GM19043 (cell line): ENCODE results near the gene PRSS53.
"Not testable (repeated sequence)": the region's sequence is repeated elsewhere in the genome, so short reads cannot be mapped to it uniquely, and the experiment has no call there.

Experiments
- ATAC-seq: cut with Tn5 transposase; IDR thresholded peaks from one replicate; pipeline ENCODE4 v1.9.1; 2021; ENCODE audit warnings: low read depth; ENCODE audit not compliant: unreplicated experiment

The PRSS53 gene

DNA sequence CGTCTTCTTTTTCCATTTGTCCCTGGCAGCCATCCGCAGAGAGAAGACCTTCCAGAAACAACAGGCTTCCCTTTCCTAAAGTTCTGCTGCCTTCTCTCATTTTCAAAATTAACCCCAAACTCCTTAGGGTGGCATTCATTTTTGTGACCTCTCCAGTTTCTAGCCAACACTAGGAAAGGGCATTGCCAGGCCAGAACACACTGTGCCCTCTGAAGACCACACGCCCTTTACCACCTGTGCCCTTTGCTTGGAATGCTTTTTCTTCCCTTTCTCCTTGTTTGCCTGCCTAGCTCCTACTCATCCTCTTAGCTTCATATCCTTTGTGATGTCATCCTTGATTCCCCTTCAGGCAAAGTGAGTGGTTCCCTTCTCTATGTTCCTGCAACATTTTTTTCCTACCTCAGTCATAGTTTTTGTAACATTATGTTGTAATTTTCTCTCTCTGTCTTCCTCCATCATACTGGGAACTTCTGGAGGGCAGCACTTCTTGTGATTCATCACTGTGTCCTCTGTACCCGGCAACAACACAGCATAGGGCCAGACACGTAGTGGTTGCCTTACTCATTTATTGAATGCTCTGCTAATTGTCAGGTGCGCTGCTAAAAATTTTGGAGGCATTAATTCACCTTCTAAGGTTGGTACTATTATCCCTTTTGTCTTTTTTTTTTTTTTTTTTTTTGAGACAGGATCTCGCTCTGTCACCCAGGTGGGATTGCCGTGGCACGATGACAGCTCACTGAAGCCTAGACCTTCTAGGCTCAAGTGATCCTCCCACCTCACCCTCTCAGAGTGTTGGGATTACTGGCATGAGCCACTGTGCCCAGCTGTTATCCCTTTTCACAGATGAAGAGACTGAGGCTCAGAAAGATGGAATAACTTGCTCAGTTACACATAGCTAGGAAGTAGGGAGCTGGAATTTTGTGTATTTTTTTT lies 29.7 kb upstream of the PRSS53 start:
- no peak for ATAC-seq

- peak; percentile 83 for ATAC-seq
Measured at GRCh38 chr16:31117384-31118222, 28.9 kb upstream of the PRSS53 start, which contains the start of gene KAT8. TSS of gene KAT8 (plus strand) at chr16:31117664. CDS start at chr16:31117682, 18 bp downstream.

DNA sequence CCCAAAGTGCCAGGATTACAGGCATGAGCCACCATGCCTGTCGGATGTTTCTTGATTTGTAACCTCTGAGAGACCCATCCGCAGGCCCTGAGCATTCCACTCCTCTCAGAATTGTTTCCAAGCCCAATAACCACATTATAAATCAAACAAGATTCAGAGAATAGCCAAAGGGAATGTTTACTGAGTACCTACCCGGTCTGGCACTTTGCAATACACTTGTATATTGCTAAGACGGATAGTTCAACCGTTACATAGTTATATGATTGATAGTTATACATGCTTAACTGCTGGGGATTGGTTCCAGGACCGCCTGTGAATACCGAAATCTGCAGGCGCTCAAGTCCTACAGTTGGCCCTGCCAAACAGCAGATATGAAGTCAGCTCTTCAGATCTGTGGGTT lies 25.7 kb upstream of the PRSS53 start:
- ATAC-seq, result no peak

- peak; percentile 38 for ATAC-seq
Measured at GRCh38 chr16:31113121-31114120, 24.7 kb upstream of the PRSS53 start.

DNA sequence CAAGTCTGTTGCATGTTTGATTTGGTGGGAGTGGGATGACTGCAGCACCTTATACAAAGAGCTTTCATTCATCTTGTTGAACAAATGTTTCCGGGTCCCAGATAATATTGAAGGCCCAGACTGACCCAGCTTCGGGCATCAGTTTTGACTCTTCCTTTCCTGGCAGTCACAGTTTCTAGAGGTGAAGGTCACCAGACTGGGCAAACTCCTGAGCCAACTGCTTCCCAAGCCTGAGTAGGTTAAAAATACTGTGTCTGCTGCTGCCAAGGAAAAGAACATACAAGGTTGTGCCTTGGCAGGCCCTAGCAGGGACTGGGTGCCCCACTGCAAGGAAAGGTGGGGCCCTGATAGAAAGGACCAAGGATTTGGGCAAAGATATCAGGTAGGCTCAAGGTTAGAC lies 24.0 kb upstream of the PRSS53 start:
- ATAC-seq, result no peak

GRCh38 chr16:31111881-31112466 lies 23.2 kb upstream of the PRSS53 start:
- ATAC-seq, result no peak

GRCh38 chr16:31110106-31111034 lies 21.6 kb upstream of the PRSS53 start:
- no peak for ATAC-seq

DNA sequence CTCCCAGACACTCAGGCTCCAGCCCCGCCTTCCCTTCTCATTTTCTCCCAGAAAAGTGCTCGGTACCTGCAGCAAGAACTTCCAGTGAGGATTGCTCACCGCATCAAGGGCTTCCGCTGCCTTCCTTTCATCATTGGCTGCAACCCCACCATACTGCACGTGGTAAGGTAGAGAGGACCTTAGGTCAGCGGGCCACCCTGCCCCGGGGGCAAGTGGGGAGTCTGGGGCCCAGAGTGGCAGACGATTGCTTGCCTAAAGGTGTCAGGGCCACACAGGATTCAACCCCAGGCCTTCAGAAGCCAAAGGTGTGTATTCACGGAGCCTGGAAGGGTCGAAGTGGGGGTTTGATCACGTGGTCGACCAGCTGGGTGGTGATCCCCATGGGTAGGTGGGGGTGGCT lies 20.9 kb upstream of the PRSS53 start:
- no peak for ATAC-seq

DNA sequence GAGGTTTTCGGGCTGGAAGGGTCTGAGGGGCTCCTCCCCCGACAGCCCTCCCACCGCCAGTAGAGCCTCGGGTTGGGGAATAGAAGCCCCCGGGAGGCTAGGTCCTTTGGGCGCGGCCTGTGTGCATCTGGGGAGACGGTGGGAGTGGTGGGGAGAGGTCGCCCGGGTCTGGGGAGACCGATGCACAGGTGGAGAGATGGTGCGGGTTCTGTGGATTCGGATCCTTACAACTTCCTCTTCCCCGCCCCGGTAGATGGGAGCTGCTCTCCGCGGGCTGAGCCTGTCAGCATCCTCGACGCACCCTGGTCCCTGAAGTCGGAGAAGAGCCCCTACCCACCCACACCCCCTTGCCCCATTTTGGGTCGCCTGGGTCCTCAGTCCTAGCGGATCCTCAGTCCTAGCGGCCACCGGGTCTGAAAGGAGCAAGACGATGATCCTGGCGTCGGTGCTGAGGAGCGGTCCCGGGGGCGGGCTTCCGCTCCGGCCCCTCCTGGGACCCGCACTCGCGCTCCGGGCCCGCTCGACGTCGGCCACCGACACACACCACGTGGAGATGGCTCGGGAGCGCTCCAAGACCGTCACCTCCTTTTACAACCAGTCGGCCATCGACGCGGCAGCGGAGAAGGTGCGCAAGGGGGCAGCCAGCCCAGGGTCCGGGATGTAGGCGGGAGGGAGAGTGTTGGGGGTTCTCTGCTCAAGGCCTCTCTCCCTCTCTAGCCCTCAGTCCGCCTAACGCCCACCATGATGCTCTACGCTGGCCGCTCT lies 20.2 kb upstream of the PRSS53 start:
- no peak for ATAC-seq

DNA sequence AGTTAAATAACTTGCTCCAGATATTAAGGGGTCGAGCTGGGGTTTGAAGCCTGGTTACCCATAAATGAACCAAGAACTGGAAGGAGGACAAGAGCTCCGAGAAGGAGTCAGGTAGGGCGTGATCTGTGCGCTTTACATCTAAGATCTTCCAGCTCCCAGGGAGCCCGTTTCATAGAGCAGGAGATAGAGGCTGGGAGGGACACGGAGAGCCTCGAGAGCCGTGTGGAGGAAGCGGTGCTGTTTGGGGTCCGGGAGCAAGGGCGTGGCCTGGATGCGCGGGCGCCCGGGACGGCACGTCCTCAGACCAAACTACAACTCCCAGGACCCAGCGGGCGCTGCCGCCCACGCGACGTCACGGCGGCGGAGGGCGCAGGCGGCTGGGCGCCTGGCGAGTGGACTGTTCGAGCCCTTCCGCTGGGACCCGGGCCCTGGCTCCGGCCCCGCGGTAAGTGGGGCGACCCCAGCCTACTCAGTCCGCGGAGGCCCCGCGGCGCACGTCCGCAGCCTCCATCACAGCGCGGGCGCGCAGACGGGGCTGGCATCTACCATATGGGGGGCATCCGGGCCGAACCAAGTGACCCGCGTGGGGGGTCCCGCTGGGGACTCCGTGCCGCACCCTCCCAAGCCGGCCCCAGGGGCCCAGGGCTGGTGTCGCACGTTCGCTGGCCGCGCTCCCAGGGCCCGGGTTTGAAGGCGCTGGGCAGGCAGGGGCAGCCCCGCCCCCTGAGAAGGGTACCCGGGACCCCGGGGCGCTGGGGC lies 19.5 kb upstream of the PRSS53 start, which contains the start of gene BCKDK:
Gene BCKDK (plus strand): TSS at position 352 of the 759 bp plus-strand sequence. CDS start 838 bp downstream, outside the sequence.
- peak; percentile 72 for ATAC-seq

- ATAC-seq, result peak; percentile 64
Measured at GRCh38 chr16:31107465-31107867, 18.7 kb upstream of the PRSS53 start.

DNA sequence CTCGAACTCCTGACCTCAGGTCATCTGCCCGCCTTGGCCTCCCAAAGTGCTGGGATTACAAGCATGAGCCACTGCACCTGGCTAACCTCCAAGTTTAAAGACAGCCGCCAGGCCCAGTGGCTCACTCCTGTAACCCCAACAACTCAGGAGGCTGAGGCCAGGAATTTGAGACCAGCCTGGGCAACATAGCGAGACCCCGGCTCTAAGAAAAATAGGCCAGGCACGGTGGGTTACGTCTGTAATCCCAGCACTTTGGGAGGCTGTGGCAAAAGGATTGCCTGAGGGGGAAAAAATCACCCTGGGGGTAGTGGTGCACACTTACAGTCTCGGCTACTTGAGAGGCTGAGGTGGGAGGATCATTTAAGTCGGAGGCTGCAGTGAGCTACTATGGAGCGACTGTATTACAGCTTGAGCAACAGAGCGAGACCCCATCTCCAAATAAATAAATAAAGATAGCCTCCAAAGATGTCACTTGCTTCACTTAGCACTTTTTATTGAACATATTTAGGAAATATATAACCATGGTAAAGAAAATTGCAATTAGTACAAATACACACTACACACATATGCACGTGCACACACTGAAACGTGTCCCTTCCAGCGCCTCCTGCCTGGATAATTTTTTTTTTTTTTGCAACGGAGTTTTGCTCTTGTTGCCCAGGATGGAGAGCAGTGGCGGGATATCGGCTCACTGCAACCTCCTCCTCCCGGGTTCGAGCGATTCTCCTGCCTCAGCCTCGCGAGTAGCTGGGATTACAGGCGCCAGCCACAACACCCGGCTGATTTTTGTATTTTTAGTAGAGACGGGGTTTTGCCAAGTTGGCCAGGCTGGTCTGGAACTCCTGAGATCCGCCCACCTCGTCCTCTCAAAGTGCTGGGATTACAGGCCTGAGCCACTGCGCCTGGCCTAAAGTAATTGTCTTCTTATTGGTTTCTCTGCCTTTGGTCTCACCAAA lies 18.0 kb upstream of the PRSS53 start:
- no peak for ATAC-seq

- ATAC-seq, result peak; percentile 38
Measured at GRCh38 chr16:31105677-31106213, 17.0 kb upstream of the PRSS53 start.

- not testable (repeated sequence) for ATAC-seq
Measured at GRCh38 chr16:31100876-31101641, 12.3 kb upstream of the PRSS53 start.
